Prostate gland (tissue), 2 donors: ENCODE measurements around the gene PCBP4.

ENCODE experiments used
- CTCF ChIP-seq, 4 experiments: fragments of 200-600 bp in 2 of 4; fragments of 450-650 bp in 2 of 4; sonication (generic) in 2 of 4; IDR thresholded peaks; 1 replicate in 3 of 4; 2 replicates in 1 of 4; pipeline ENCODE4 v1.5.1; 2016 to 2019; ENCODE audit warnings: antibody characterized with exemption in 4 of 4, mild to moderate bottlenecking in 2 of 4, moderate library complexity in 2 of 4
- POLR2A ChIP-seq: fragments of 450-650 bp; IDR thresholded peaks from one replicate; pipeline ENCODE4 v1.6.1; 2016; ENCODE audit warnings: antibody characterized with exemption, mild to moderate bottlenecking
- POLR2AphosphoS5 ChIP-seq: sonication (generic); formaldehyde crosslinking; IDR thresholded peaks from one replicate; pipeline ENCODE4 v1.6.1; 2017; ENCODE audit warnings: antibody characterized with exemption

GRCh38 chr3:51970606-51971300 lies 3.5 kb upstream of the PCBP4 start:
- TF ChIP-seq CTCF (IDR thresholded peaks at IDR 0.05): no peak
- no peak for TF ChIP-seq POLR2A
- TF ChIP-seq POLR2AphosphoS5: no peak
